Endodermal cell (in vitro differentiated cells): ENCODE data around the gene MIA. TPM values are rescaled to one million over a fixed set of nuclear protein-coding genes. Genes with fewer than 3 reads are reported as not detected.
A peak's percentile ranks its signal among the peaks of the same experiment; 100 is the strongest.

Experiments
- DNase-seq: peaks from one replicate; pipeline ENCODE4 v3.0.0-alpha.2; 2017
- H3K27ac ChIP-seq: 2 replicates; pipeline ENCODE4 v1.5.1; 2013; ENCODE audit warnings: mild to moderate bottlenecking, low read depth, low read length, moderate library complexity
- H3K27me3 ChIP-seq: 2 replicates; pipeline ENCODE4 v1.6.1; 2013; ENCODE audit warnings: mild to moderate bottlenecking, low read length, moderate library complexity; ENCODE audit not compliant: insufficient read depth, control insufficient read depth, poor library complexity, severe bottlenecking
- H3K36me3 ChIP-seq: 2 replicates; pipeline ENCODE4 v1.7.0; 2013; ENCODE audit warnings: mild to moderate bottlenecking, low read length, moderate library complexity; ENCODE audit not compliant: control insufficient read depth, insufficient read depth
- H3K4me1 ChIP-seq: one replicate; pipeline ENCODE4 v1.7.0; 2013; ENCODE audit warnings: low read length; ENCODE audit not compliant: control insufficient read depth, insufficient read depth
- H3K4me3 ChIP-seq: 2 replicates; pipeline ENCODE4 v1.5.1; 2013; ENCODE audit warnings: mild to moderate bottlenecking, low read length, moderate library complexity
- H3K9ac ChIP-seq: 2 replicates; pipeline ENCODE4 v1.6.1; 2013; ENCODE audit warnings: mild to moderate bottlenecking, low read length, moderate library complexity; ENCODE audit not compliant: poor library complexity, severe bottlenecking; ENCODE audit errors: extremely low read depth
- H3K9me3 ChIP-seq: 2 replicates; pipeline ENCODE4 v1.6.1; 2013; ENCODE audit warnings: mild to moderate bottlenecking, low read length, moderate library complexity; ENCODE audit not compliant: control insufficient read depth
- H3K27ac Mint-ChIP-seq: 2 replicates; pipeline ENCODE4 v1.8.0; 2020; ENCODE audit warnings: mixed read lengths
- H3K27me3 Mint-ChIP-seq: 2 replicates; pipeline ENCODE4 v1.8.0; 2021; ENCODE audit warnings: mild to moderate bottlenecking, mixed read lengths; ENCODE audit not compliant: insufficient read depth
- H3K36me3 Mint-ChIP-seq: 2 replicates; pipeline ENCODE4 v1.8.0; 2020; ENCODE audit warnings: low read depth, mixed read lengths
- H3K4me1 Mint-ChIP-seq: 2 replicates; pipeline ENCODE4 v1.8.0; 2020; ENCODE audit warnings: mixed read lengths
- H3K4me3 Mint-ChIP-seq: 2 replicates; pipeline ENCODE4 v1.8.0; 2020; ENCODE audit warnings: mild to moderate bottlenecking, moderate library complexity, mixed read lengths
- H3K9me3 Mint-ChIP-seq: 2 replicates; pipeline ENCODE4 v1.8.0; 2020; ENCODE audit warnings: mild to moderate bottlenecking, mixed read lengths
- CTCF ChIP-seq: fragments of 200-600 bp; sonication (generic); conservative IDR thresholded peaks from 2 replicates; pipeline ENCODE4 v1.5.0; 2021; ENCODE audit warnings: antibody characterized with exemption, mild to moderate bottlenecking
- WGBS, 2 experiments: methylation state at CpG; one replicate each; pipeline versions ENCODE4 v1.1.5 to v1.1.7; 2013; ENCODE audit warnings: missing lambda C conversion rate in 2 of 2, mixed read lengths in 1 of 2; ENCODE audit not compliant: insufficient coverage in 1 of 2, insufficient read length in 1 of 2; 5-methylcytosine and 5-hydroxymethylcytosine counted together
- total RNA-seq, 2 donors: library from RNA; stranded (reverse); fragmentation: NEBNext Ultra II Directional in 1 of 2; extraction: Animal tissue kit (Norgen Biotek cat#: 25700) in 1 of 2; gene quantifications; 2 replicates in 1 of 2; 3 replicates in 1 of 2; pipeline ENCODE4 v1.2.1, GENCODE V29; 2021

MIA gene
- total RNA-seq, 2 donors from 2014 or later: not detected

GRCh38 chr19:40777645-40777936 is 2.3 kb downstream of the MIA start:
- no peaks in the 10 kb centered on the region for H3K36me3 ChIP-seq
- no peak for DNase-seq
- H3K27me3 ChIP-seq: no peaks in the 10 kb centered on the region
- H3K4me1 ChIP-seq: no peaks in the 10 kb centered on the region
- Mint-ChIP-seq H3K27ac (peak overlapping the region; percentile 100), H3K4me3 (peak overlapping the region; percentile 85), H3K4me1 (peaks cover 7% of the 10 kb centered on the region), H3K36me3 (peaks cover 10% of the 10 kb centered on the region), H3K9me3 (no peaks in the 10 kb centered on the region), H3K27me3 (no peaks in the 10 kb centered on the region)
- 0% methylated on average over 9 to 10 of the region's 10 CpGs for WGBS, 2 experiments
- H3K4me3 ChIP-seq: peak overlapping the region; percentile 91
- peak overlapping the region; percentile 87 for H3K9ac ChIP-seq
- H3K9me3 ChIP-seq: no peaks in the 10 kb centered on the region
- no peak for TF ChIP-seq CTCF
- peak overlapping the region; percentile 100 for H3K27ac ChIP-seq

GRCh38 chr19:40777937-40778705 is 2.8 kb downstream of the MIA start, which contains the start of gene RAB4B:
Gene RAB4B (plus strand): TSS chr19:40778247. CDS start chr19:40778376, 129 bp downstream.
- Mint-ChIP-seq H3K4me3 (peak within 1 kb of the TSS; percentile 85), H3K9me3 (no peaks in the 10 kb centered on the region)

GRCh38 chr19:40778706-40779284 is 3.5 kb downstream of the MIA start:
- peak overlapping the region; percentile 91 for H3K4me3 ChIP-seq
- DNase-seq: no peak
- no peaks in the 10 kb centered on the region for H3K9me3 Mint-ChIP-seq

More at GRCh38 chr19:40777937-40778705, 2.8 kb downstream of the MIA start, which contains the start of gene RAB4B:
- peak within 1 kb of the TSS; percentile 100 for H3K27ac ChIP-seq
- Mint-ChIP-seq H3K27me3 (no peaks in the 10 kb centered on the region), H3K4me1 (peaks cover 7% of the 10 kb centered on the region), H3K27ac (peak within 1 kb of the TSS; percentile 100), H3K36me3 (peaks cover 10% of the 10 kb centered on the region)
- TF ChIP-seq CTCF: no peak
- peak within 1 kb of the TSS; percentile 87 for H3K9ac ChIP-seq
- no peaks in the 10 kb centered on the region for H3K36me3 ChIP-seq
- H3K9me3 ChIP-seq: no peaks in the 10 kb centered on the region
- no peaks in the 10 kb centered on the region for H3K27me3 ChIP-seq
- no peaks in the 10 kb centered on the region for H3K4me1 ChIP-seq
- 0% methylated on average over 7 to 56 of the region's 56 CpGs for WGBS, 2 experiments
- H3K4me3 ChIP-seq: peak within 1 kb of the TSS; percentile 91
- peak; percentile 100 for DNase-seq

More at GRCh38 chr19:40778706-40779284, 3.5 kb downstream of the MIA start:
- H3K27ac Mint-ChIP-seq: peak overlapping the region; percentile 100
- H3K9ac ChIP-seq: peak overlapping the region; percentile 22
- peaks cover 7% of the 10 kb centered on the region for H3K4me1 Mint-ChIP-seq
- H3K9me3 ChIP-seq: no peaks in the 10 kb centered on the region
- 5 to 13% methylated on average over 5 to 7 of the region's 7 CpGs for WGBS, 2 experiments
- H3K27ac ChIP-seq: peak overlapping the region; percentile 100
- no peaks in the 10 kb centered on the region for H3K27me3 Mint-ChIP-seq
- no peaks in the 10 kb centered on the region for H3K27me3 ChIP-seq
- H3K4me1 ChIP-seq: no peaks in the 10 kb centered on the region
- no peaks in the 10 kb centered on the region for H3K36me3 ChIP-seq
- peak overlapping the region; percentile 85 for H3K4me3 Mint-ChIP-seq
- TF ChIP-seq CTCF: no peak
- H3K36me3 Mint-ChIP-seq: peaks cover 12% of the 10 kb centered on the region
